Ovary (tissue), 3 donors: Measurements from ENCODE around the gene ALDH1A1.

ENCODE experiments used
- EP300 ChIP-seq: sonication (generic); formaldehyde crosslinking; IDR thresholded peaks from one replicate; pipeline ENCODE4 v1.6.1; 2017; ENCODE audit warnings: antibody characterized with exemption
- TF ChIP-seq, protein P1 (sequence below), 3 donors: fragments of 450-650 bp in 2 of 3; fragments of 200-600 bp in 1 of 3; IDR thresholded peaks; one replicate each; pipeline versions ENCODE4 v1.5.1 to v1.8.0; 2016 to 2022; ENCODE audit warnings: antibody characterized with exemption in 3 of 3, mild to moderate bottlenecking in 1 of 3
- donor health status: DM: no; HTN: no; CAD: no.

DNA sequence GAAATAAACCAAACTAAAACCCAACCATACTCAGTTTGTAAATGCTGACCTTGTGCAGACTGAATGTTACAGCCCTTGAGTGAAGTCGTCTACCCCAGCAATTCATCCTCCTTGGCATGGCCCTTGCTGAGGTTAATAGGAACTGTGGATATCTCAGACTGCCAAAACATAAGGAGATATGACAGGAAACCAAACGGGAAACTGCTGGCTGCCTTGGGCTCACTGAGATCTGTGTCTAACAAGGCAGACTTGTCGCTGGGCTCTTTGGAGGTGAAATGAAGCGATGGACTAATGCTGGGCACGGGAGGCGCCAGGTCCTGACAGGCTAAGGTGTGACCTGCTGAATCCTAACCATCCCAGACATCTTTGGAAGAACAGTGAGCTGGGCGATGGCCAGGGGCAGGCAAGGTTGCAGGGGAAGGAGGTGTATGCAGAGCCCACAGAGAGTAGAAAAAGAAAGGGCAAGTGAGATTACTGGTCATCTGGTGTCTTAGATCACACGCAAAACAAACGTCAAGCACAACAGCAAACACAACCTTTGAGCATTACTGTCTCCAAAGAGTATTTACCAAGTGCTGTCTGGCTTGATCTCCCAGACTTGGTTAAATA is 44.6 kb upstream of the ALDH1A1 start:
- TF ChIP-seq, protein P1, sequence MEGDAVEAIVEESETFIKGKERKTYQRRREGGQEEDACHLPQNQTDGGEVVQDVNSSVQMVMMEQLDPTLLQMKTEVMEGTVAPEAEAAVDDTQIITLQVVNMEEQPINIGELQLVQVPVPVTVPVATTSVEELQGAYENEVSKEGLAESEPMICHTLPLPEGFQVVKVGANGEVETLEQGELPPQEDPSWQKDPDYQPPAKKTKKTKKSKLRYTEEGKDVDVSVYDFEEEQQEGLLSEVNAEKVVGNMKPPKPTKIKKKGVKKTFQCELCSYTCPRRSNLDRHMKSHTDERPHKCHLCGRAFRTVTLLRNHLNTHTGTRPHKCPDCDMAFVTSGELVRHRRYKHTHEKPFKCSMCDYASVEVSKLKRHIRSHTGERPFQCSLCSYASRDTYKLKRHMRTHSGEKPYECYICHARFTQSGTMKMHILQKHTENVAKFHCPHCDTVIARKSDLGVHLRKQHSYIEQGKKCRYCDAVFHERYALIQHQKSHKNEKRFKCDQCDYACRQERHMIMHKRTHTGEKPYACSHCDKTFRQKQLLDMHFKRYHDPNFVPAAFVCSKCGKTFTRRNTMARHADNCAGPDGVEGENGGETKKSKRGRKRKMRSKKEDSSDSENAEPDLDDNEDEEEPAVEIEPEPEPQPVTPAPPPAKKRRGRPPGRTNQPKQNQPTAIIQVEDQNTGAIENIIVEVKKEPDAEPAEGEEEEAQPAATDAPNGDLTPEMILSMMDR (IDR thresholded peaks at IDR 0.05), result no peak
- TF ChIP-seq EP300, result no peak
